B cell (primary cell): ENCODE measurements around the gene STEAP4.

ENCODE experiments used
- CTCF ChIP-seq: fragments of 200-600 bp; IDR thresholded peaks from one replicate; pipeline ENCODE4 v1.8.0; 2022; ENCODE audit warnings: antibody characterized with exemption, mild to moderate bottlenecking
- EZH2 ChIP-seq: IDR thresholded peaks from 2 replicates; pipeline ENCODE4 v1.6.1; 2012; ENCODE audit warnings: borderline replicate concordance, low read depth, mild to moderate bottlenecking, moderate library complexity, low read length; ENCODE audit not compliant: insufficient read depth, poor library complexity, severe bottlenecking

- no peak for TF ChIP-seq CTCF
- no peak for TF ChIP-seq EZH2
These were observed 23.1 kb upstream of the STEAP4 start for GRCh38 chr7:88329532-88330463.
